ENCODE measurements around the gene FLRT2.
A peak's percentile ranks its signal among the peaks of the same experiment; 100 is the strongest.

Gene FLRT2

GRCh38 chr14:85520581-85520980 lies 9.4 kb upstream of the FLRT2 start:
- Mint-ChIP-seq H3K27ac (no peak overlapping the region), H3K27me3 (no peaks in the 10 kb centered on the region), H3K9me3 (no peaks in the 10 kb centered on the region), H3K4me3 (no peak overlapping the region), H3K36me3 (ENCODE audit: low read depth) (no peaks in the 10 kb centered on the region), H3K4me1 (ENCODE audit: low read depth) (no peaks in the 10 kb centered on the region)
- DNase-seq: no peak

GRCh38 chr14:85523624-85524023 lies 6.3 kb upstream of the FLRT2 start:
- Mint-ChIP-seq H3K9me3 (no peaks in the 10 kb centered on the region), H3K4me3 (no peak overlapping the region), H3K4me1 (ENCODE audit: low read depth) (no peaks in the 10 kb centered on the region), H3K27me3 (peaks cover 17% of the 10 kb centered on the region), H3K27ac (no peak overlapping the region), H3K36me3 (ENCODE audit: low read depth) (no peaks in the 10 kb centered on the region)
- no peak for DNase-seq

- no peak overlapping the region for H3K27ac Mint-ChIP-seq
- H3K4me3 Mint-ChIP-seq: no peak overlapping the region
- H3K9me3 Mint-ChIP-seq: no peaks in the 10 kb centered on the region
- H3K27me3 Mint-ChIP-seq: peaks cover 51% of the 10 kb centered on the region
- no peaks in the 10 kb centered on the region for H3K36me3 Mint-ChIP-seq (ENCODE audit: low read depth)
- H3K4me1 Mint-ChIP-seq (ENCODE audit: low read depth): peaks cover 6% of the 10 kb centered on the region
- no peak for DNase-seq
These were observed 2.9 kb upstream of the FLRT2 start for GRCh38 chr14:85527006-85527405.

GRCh38 chr14:85527445-85528035 lies 2.4 kb upstream of the FLRT2 start:
- Mint-ChIP-seq H3K27me3 (peaks cover 56% of the 10 kb centered on the region), H3K36me3 (ENCODE audit: low read depth) (no peaks in the 10 kb centered on the region), H3K9me3 (no peaks in the 10 kb centered on the region), H3K4me1 (ENCODE audit: low read depth) (peaks cover 10% of the 10 kb centered on the region), H3K4me3 (no peak overlapping the region), H3K27ac (no peak overlapping the region)
- DNase-seq: no peak

- H3K27me3 Mint-ChIP-seq: peaks cover 62% of the 10 kb centered on the region
- H3K4me3 Mint-ChIP-seq: no peak overlapping the region
- H3K9me3 Mint-ChIP-seq: no peaks in the 10 kb centered on the region
- H3K4me1 Mint-ChIP-seq (ENCODE audit: low read depth): peaks cover 14% of the 10 kb centered on the region
- no peak for DNase-seq
- no peak overlapping the region for H3K27ac Mint-ChIP-seq
- no peaks in the 10 kb centered on the region for H3K36me3 Mint-ChIP-seq (ENCODE audit: low read depth)
These were observed 1.7 kb upstream of the FLRT2 start for GRCh38 chr14:85528080-85528896.

GRCh38 chr14:85528897-85529631 lies 880 bp upstream of the FLRT2 start:
- Mint-ChIP-seq H3K4me1 (ENCODE audit: low read depth) (peaks cover 14% of the 10 kb centered on the region), H3K36me3 (ENCODE audit: low read depth) (no peaks in the 10 kb centered on the region), H3K27ac (no peak overlapping the region), H3K9me3 (no peaks in the 10 kb centered on the region), H3K4me3 (no peak overlapping the region), H3K27me3 (peaks cover 66% of the 10 kb centered on the region)
- no peak for DNase-seq

GRCh38 chr14:85530626-85531025 lies 682 bp downstream of the FLRT2 start:
- Mint-ChIP-seq H3K36me3 (ENCODE audit: low read depth) (no peaks in the 10 kb centered on the region), H3K27ac (peak overlapping the region; percentile 30), H3K27me3 (peaks cover 81% of the 10 kb centered on the region), H3K4me3 (no peak overlapping the region), H3K4me1 (ENCODE audit: low read depth) (peaks cover 16% of the 10 kb centered on the region), H3K9me3 (no peaks in the 10 kb centered on the region)
- no peak for DNase-seq

- H3K9me3 Mint-ChIP-seq: no peaks in the 10 kb centered on the region
- no peak overlapping the region for H3K4me3 Mint-ChIP-seq
- H3K36me3 Mint-ChIP-seq (ENCODE audit: low read depth): no peaks in the 10 kb centered on the region
- no peak overlapping the region for H3K27ac Mint-ChIP-seq
- H3K4me1 Mint-ChIP-seq (ENCODE audit: low read depth): peaks cover 16% of the 10 kb centered on the region
- H3K27me3 Mint-ChIP-seq: peaks cover 86% of the 10 kb centered on the region
- no peak for DNase-seq
These were observed 1.2 kb downstream of the FLRT2 start for GRCh38 chr14:85531141-85531586.

- H3K27me3 Mint-ChIP-seq: peaks cover 90% of the 10 kb centered on the region
- H3K4me1 Mint-ChIP-seq (ENCODE audit: low read depth): peaks cover 16% of the 10 kb centered on the region
- peak overlapping the region; percentile 26 for H3K4me3 Mint-ChIP-seq
- no peaks in the 10 kb centered on the region for H3K36me3 Mint-ChIP-seq (ENCODE audit: low read depth)
- no peak for DNase-seq
- H3K27ac Mint-ChIP-seq: peak overlapping the region; percentile 50
- H3K9me3 Mint-ChIP-seq: no peaks in the 10 kb centered on the region
These were observed 1.8 kb downstream of the FLRT2 start for GRCh38 chr14:85531587-85532373.

- Mint-ChIP-seq H3K27ac (no peak overlapping the region), H3K27me3 (peaks cover 87% of the 10 kb centered on the region), H3K4me3 (no peak overlapping the region), H3K36me3 (ENCODE audit: low read depth) (no peaks in the 10 kb centered on the region), H3K4me1 (ENCODE audit: low read depth) (peaks cover 16% of the 10 kb centered on the region), H3K9me3 (no peaks in the 10 kb centered on the region)
- no peak for DNase-seq
These were observed 2.6 kb downstream of the FLRT2 start for GRCh38 chr14:85532374-85533022.

- no peaks in the 10 kb centered on the region for H3K9me3 Mint-ChIP-seq
- no peak overlapping the region for H3K27ac Mint-ChIP-seq
- no peak overlapping the region for H3K4me3 Mint-ChIP-seq
- H3K4me1 Mint-ChIP-seq (ENCODE audit: low read depth): peaks cover 16% of the 10 kb centered on the region
- H3K36me3 Mint-ChIP-seq (ENCODE audit: low read depth): no peaks in the 10 kb centered on the region
- no peak for DNase-seq
- H3K27me3 Mint-ChIP-seq: peaks cover 79% of the 10 kb centered on the region
These were observed 3.3 kb downstream of the FLRT2 start for GRCh38 chr14:85533023-85533860.

- H3K36me3 Mint-ChIP-seq (ENCODE audit: low read depth): no peaks in the 10 kb centered on the region
- peaks cover 16% of the 10 kb centered on the region for H3K4me1 Mint-ChIP-seq (ENCODE audit: low read depth)
- H3K27ac Mint-ChIP-seq: no peak overlapping the region
- peaks cover 73% of the 10 kb centered on the region for H3K27me3 Mint-ChIP-seq
- no peaks in the 10 kb centered on the region for H3K9me3 Mint-ChIP-seq
- no peak overlapping the region for H3K4me3 Mint-ChIP-seq
- no peak for DNase-seq
These were observed 3.9 kb downstream of the FLRT2 start for GRCh38 chr14:85533861-85534291.
